ENCODE results near the gene CRYGS.

CRYGS gene

GRCh38 chr3:186552408-186553031 is 8.3 kb upstream of the CRYGS start:
- no peak overlapping the region for H3K9ac ChIP-seq (ENCODE audit: insufficient read length, low read depth)
- no peak overlapping the region for H3K4me3 ChIP-seq (ENCODE audit: insufficient read length, low read depth)
- H3K27me3 ChIP-seq (ENCODE audit: insufficient read depth, insufficient read length) = no peaks in the 10 kb centered on the region
- TF ChIP-seq SUZ12 (IDR thresholded peaks at IDR 0.05; ENCODE audit: extremely low read depth, insufficient read depth, insufficient read length) (no peak), ZNF274 (IDR thresholded peaks at IDR 0.05; ENCODE audit: low read depth, low read length) (no peak), YY1 (IDR thresholded peaks at IDR 0.05; ENCODE audit: insufficient read depth, insufficient read length) (no peak)
- DNase-seq (ENCODE audit: low read depth, low spot score) = no peak
- no peaks in the 10 kb centered on the region for H3K4me1 ChIP-seq (ENCODE audit: insufficient read depth, insufficient read length)
- H3K36me3 ChIP-seq (ENCODE audit: insufficient read depth, insufficient read length, low read length) = peaks cover 63% of the 10 kb centered on the region
- H3K9me3 ChIP-seq (ENCODE audit: insufficient read depth, low read length) = no peaks in the 10 kb centered on the region

- no peak for TF ChIP-seq YY1 (IDR thresholded peaks at IDR 0.05; ENCODE audit: insufficient read depth, insufficient read length)
- Histone ChIP-seq H3K4me1 (ENCODE audit: insufficient read depth, insufficient read length) (no peaks in the 10 kb centered on the region), H3K27me3 (ENCODE audit: insufficient read depth, insufficient read length) (no peaks in the 10 kb centered on the region), H3K4me3 (ENCODE audit: insufficient read length, low read depth) (no peak overlapping the region), H3K9me3 (ENCODE audit: insufficient read depth, low read length) (no peaks in the 10 kb centered on the region), H3K9ac (ENCODE audit: insufficient read length, low read depth) (no peak overlapping the region), H3K36me3 (ENCODE audit: insufficient read depth, insufficient read length, low read length) (peaks cover 55% of the 10 kb centered on the region)
- no peak for DNase-seq (ENCODE audit: low read depth, low spot score)
Measured at GRCh38 chr3:186551387-186551786, 7.2 kb upstream of the CRYGS start.

- no peaks in the 10 kb centered on the region for H3K27me3 ChIP-seq (ENCODE audit: insufficient read depth, insufficient read length)
- H3K9ac ChIP-seq (ENCODE audit: insufficient read length, low read depth) = no peak overlapping the region
- peaks cover 45% of the 10 kb centered on the region for H3K36me3 ChIP-seq (ENCODE audit: insufficient read depth, insufficient read length, low read length)
- no peak overlapping the region for H3K4me3 ChIP-seq (ENCODE audit: insufficient read length, low read depth)
- DNase-seq (ENCODE audit: low read depth, low spot score) = no peak
- no peaks in the 10 kb centered on the region for H3K9me3 ChIP-seq (ENCODE audit: insufficient read depth, low read length)
- no peaks in the 10 kb centered on the region for H3K4me1 ChIP-seq (ENCODE audit: insufficient read depth, insufficient read length)
- no peak for TF ChIP-seq ZNF274 (IDR thresholded peaks at IDR 0.05; ENCODE audit: low read depth, low read length)
- no peak for TF ChIP-seq SUZ12 (IDR thresholded peaks at IDR 0.05; ENCODE audit: extremely low read depth, insufficient read depth, insufficient read length)
- TF ChIP-seq YY1 (IDR thresholded peaks at IDR 0.05; ENCODE audit: insufficient read depth, insufficient read length) = no peak
Measured at GRCh38 chr3:186549497-186549896, 5.3 kb upstream of the CRYGS start.

GRCh38 chr3:186540835-186541226 is 3.3 kb downstream of the CRYGS start:
- H3K36me3 ChIP-seq (ENCODE audit: insufficient read depth, insufficient read length, low read length) = peaks cover 12% of the 10 kb centered on the region
- TF ChIP-seq YY1 (IDR thresholded peaks at IDR 0.05; ENCODE audit: insufficient read depth, insufficient read length) (no peak), SUZ12 (IDR thresholded peaks at IDR 0.05; ENCODE audit: extremely low read depth, insufficient read depth, insufficient read length) (no peak), ZNF274 (IDR thresholded peaks at IDR 0.05; ENCODE audit: low read depth, low read length) (no peak)
- H3K9ac ChIP-seq (ENCODE audit: insufficient read length, low read depth) = no peak overlapping the region
- no peak overlapping the region for H3K4me3 ChIP-seq (ENCODE audit: insufficient read length, low read depth)
- H3K27me3 ChIP-seq (ENCODE audit: insufficient read depth, insufficient read length) = no peaks in the 10 kb centered on the region
- H3K9me3 ChIP-seq (ENCODE audit: insufficient read depth, low read length) = no peaks in the 10 kb centered on the region
- no peaks in the 10 kb centered on the region for H3K4me1 ChIP-seq (ENCODE audit: insufficient read depth, insufficient read length)
- no peak for DNase-seq (ENCODE audit: low read depth, low spot score)

GRCh38 chr3:186540221-186540834 is 3.9 kb downstream of the CRYGS start:
- Histone ChIP-seq H3K4me3 (ENCODE audit: insufficient read length, low read depth) (no peak overlapping the region), H3K36me3 (ENCODE audit: insufficient read depth, insufficient read length, low read length) (peaks cover 8% of the 10 kb centered on the region), H3K9ac (ENCODE audit: insufficient read length, low read depth) (no peak overlapping the region), H3K9me3 (ENCODE audit: insufficient read depth, low read length) (no peaks in the 10 kb centered on the region), H3K4me1 (ENCODE audit: insufficient read depth, insufficient read length) (no peaks in the 10 kb centered on the region), H3K27me3 (ENCODE audit: insufficient read depth, insufficient read length) (no peaks in the 10 kb centered on the region)
- TF ChIP-seq YY1 (IDR thresholded peaks at IDR 0.05; ENCODE audit: insufficient read depth, insufficient read length) = no peak
- no peak for TF ChIP-seq ZNF274 (IDR thresholded peaks at IDR 0.05; ENCODE audit: low read depth, low read length)
- no peak for TF ChIP-seq SUZ12 (IDR thresholded peaks at IDR 0.05; ENCODE audit: extremely low read depth, insufficient read depth, insufficient read length)
- DNase-seq (ENCODE audit: low read depth, low spot score) = peak; percentile 76

- no peak for TF ChIP-seq ZNF274 (IDR thresholded peaks at IDR 0.05; ENCODE audit: low read depth, low read length)
- TF ChIP-seq SUZ12 (IDR thresholded peaks at IDR 0.05; ENCODE audit: extremely low read depth, insufficient read depth, insufficient read length) = no peak
- no peak for TF ChIP-seq YY1 (IDR thresholded peaks at IDR 0.05; ENCODE audit: insufficient read depth, insufficient read length)
Measured at GRCh38 chr3:186538779-186539178, 5.4 kb downstream of the CRYGS start.

GRCh38 chr3:186536883-186537844 is 7.0 kb downstream of the CRYGS start:
- Histone ChIP-seq H3K4me1 (ENCODE audit: insufficient read depth, insufficient read length) (no peaks in the 10 kb centered on the region), H3K4me3 (ENCODE audit: insufficient read length, low read depth) (no peak overlapping the region), H3K36me3 (ENCODE audit: insufficient read depth, insufficient read length, low read length) (no peaks in the 10 kb centered on the region), H3K27me3 (ENCODE audit: insufficient read depth, insufficient read length) (no peaks in the 10 kb centered on the region), H3K9me3 (ENCODE audit: insufficient read depth, low read length) (no peaks in the 10 kb centered on the region), H3K9ac (ENCODE audit: insufficient read length, low read depth) (no peak overlapping the region)
- TF ChIP-seq YY1 (IDR thresholded peaks at IDR 0.05; ENCODE audit: insufficient read depth, insufficient read length) (no peak), SUZ12 (IDR thresholded peaks at IDR 0.05; ENCODE audit: extremely low read depth, insufficient read depth, insufficient read length) (no peak), ZNF274 (IDR thresholded peaks at IDR 0.05; ENCODE audit: low read depth, low read length) (no peak)
- no peak for DNase-seq (ENCODE audit: low read depth, low spot score)

More at GRCh38 chr3:186538779-186539178, 5.4 kb downstream of the CRYGS start:
- no peak for DNase-seq (ENCODE audit: low read depth, low spot score)
- H3K4me1 ChIP-seq (ENCODE audit: insufficient read depth, insufficient read length) = no peaks in the 10 kb centered on the region
- H3K9me3 ChIP-seq (ENCODE audit: insufficient read depth, low read length) = no peaks in the 10 kb centered on the region
- H3K27me3 ChIP-seq (ENCODE audit: insufficient read depth, insufficient read length) = no peaks in the 10 kb centered on the region
- H3K4me3 ChIP-seq (ENCODE audit: insufficient read length, low read depth) = no peak overlapping the region
- H3K9ac ChIP-seq (ENCODE audit: insufficient read length, low read depth) = no peak overlapping the region
- H3K36me3 ChIP-seq (ENCODE audit: insufficient read depth, insufficient read length, low read length) = peaks cover 4% of the 10 kb centered on the region

All from NT2/D1 (cell line).